ENCODE data around the gene EIF2B2. TPM values are rescaled to one million over a fixed set of nuclear protein-coding genes. Genes with fewer than 3 reads are reported as not detected.
A peak's percentile ranks its signal among the peaks of the same experiment; 100 is the strongest.

Gene EIF2B2
- polyA plus RNA-seq, 1 of the 3 experiments (the other 2 are of a cell fraction) = 125 TPM

DNA sequence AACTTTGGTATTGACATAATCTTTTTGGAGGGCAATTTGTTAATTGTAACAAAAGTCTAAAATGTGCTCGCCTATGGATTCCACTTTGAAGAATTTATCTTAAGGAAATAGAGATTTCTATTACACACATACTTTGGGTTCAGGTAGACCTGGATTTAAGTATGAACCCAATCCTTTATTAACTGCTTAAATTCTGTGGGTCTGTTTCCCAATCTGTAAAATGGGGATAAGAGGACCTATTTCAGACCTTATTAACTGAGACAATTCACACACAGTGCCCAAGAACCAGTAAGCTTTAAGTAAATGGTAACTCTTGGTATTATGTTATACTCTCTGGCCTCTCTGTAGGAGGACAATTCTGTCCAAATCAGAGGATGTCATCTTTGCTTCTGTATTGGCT, 822 bp upstream of the EIF2B2 start:
- Histone ChIP-seq H3K4me2 (peak overlapping the region; percentile 93), H3K9ac (peak overlapping the region; percentile 58; the same call in 1 of the 2 replicates), H3K4me3 (ENCODE audit: low read depth in 2 of 2, low read length in 1 of 2) (peak overlapping the region in 1 of 2 experiments; percentile 96; a peak in 3 of 4 replicates), H3K4me1 (ENCODE audit: control insufficient read depth in 1 of 2, insufficient read depth in 2 of 2, low read depth in 1 of 2, low read length in 1 of 2) (peaks cover 7 to 18% of the 10 kb centered on the region in 2 experiments; a peak in 3 of 4 replicates), H3K36me3 (replicated peaks in 1 of 2; ENCODE audit: control insufficient read depth in 1 of 2, insufficient read depth in 2 of 2, low read length in 1 of 2) (peaks cover 21 to 23% of the 10 kb centered on the region in 2 experiments), H3K27me3 (ENCODE audit: insufficient read depth) (no peaks in the 10 kb centered on the region), H3K27ac (ENCODE audit: low read depth in 2 of 2, low read length in 1 of 2) (peak overlapping the region; percentile 70 to 91), H4K20me1 (ENCODE audit: insufficient read depth) (no peaks in the 10 kb centered on the region), H2AFZ (ENCODE audit: low read depth) (peak overlapping the region; percentile 88), H3F3A (replicated peaks; ENCODE audit: insufficient read depth) (peaks cover 7% of the 10 kb centered on the region), H3K9me3 (no peaks in the 10 kb centered on the region), H3K9me2 (no peaks in the 10 kb centered on the region), H3K79me2 (ENCODE audit: insufficient read depth) (peaks cover 28% of the 10 kb centered on the region)
- ChIA-PET CTCF (interaction anchor here (1.0 to 5.6 kb wide), 7 partner anchors 9 to 97 kb away, joined by 3 to 44 read pairs (median 5); partner anchors contain the start of gene PGF), POLR2A (no interaction called here)
- TF ChIP-seq YY1 (IDR thresholded peaks at IDR 0.05; ENCODE audit: low read depth) (no peak), TEAD4 (IDR thresholded peaks at IDR 0.05; ENCODE audit: borderline replicate concordance, insufficient read depth) (no peak), RAD21 (IDR thresholded peaks at IDR 0.05; ENCODE audit: low read length) (no peak), NRF1 (IDR thresholded peaks at IDR 0.05; ENCODE audit: low read depth, low read length) (no peak), JUND (IDR thresholded peaks at IDR 0.05) (no peak), SMC3 (IDR thresholded peaks at IDR 0.05; ENCODE audit: low read depth, low read length) (no peak), FOSL2 (IDR thresholded peaks at IDR 0.05; ENCODE audit: borderline replicate concordance, low read depth) (no peak), ZBTB33 (IDR thresholded peaks at IDR 0.05; ENCODE audit: borderline replicate concordance, low read depth) (no peak), MXI1 (IDR thresholded peaks at IDR 0.05; ENCODE audit: low read depth, low read length) (no peak), SIN3A (IDR thresholded peaks at IDR 0.05; ENCODE audit: borderline replicate concordance, low read depth, low read length) (no peak), POLR2AphosphoS5 (IDR thresholded peaks at IDR 0.05; ENCODE audit: low read depth, low read length) (no peak), EZH2phosphoT487 (IDR thresholded peaks at IDR 0.05; ENCODE audit: borderline replicate concordance, low read depth) (no peak), ELF1 (IDR thresholded peaks at IDR 0.05) (no peak), NFIC (IDR thresholded peaks at IDR 0.05; ENCODE audit: borderline replicate concordance) (no peak), GATA2 (CRISPR knock-in tag; IDR thresholded peaks at IDR 0.05) (no peak), RCOR1 (IDR thresholded peaks at IDR 0.05; ENCODE audit: low read length) (no peak), FOXM1 (IDR thresholded peaks at IDR 0.05; ENCODE audit: low read depth) (no peak), RXRA (IDR thresholded peaks at IDR 0.05; ENCODE audit: borderline replicate concordance, low read depth) (no peak)
- TF ChIP-seq, protein P1, sequence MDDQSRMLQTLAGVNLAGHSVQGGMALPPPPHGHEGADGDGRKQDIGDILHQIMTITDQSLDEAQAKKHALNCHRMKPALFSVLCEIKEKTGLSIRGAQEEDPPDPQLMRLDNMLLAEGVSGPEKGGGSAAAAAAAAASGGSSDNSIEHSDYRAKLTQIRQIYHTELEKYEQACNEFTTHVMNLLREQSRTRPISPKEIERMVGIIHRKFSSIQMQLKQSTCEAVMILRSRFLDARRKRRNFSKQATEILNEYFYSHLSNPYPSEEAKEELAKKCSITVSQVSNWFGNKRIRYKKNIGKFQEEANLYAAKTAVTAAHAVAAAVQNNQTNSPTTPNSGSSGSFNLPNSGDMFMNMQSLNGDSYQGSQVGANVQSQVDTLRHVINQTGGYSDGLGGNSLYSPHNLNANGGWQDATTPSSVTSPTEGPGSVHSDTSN (IDR thresholded peaks at IDR 0.05) = no peak
- TF ChIP-seq, protein P2, sequence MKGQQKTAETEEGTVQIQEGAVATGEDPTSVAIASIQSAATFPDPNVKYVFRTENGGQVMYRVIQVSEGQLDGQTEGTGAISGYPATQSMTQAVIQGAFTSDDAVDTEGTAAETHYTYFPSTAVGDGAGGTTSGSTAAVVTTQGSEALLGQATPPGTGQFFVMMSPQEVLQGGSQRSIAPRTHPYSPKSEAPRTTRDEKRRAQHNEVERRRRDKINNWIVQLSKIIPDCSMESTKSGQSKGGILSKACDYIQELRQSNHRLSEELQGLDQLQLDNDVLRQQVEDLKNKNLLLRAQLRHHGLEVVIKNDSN (IDR thresholded peaks at IDR 0.05; ENCODE audit: borderline replicate concordance, low read depth) = no peak
- DNase-seq = no peak
- WGBS (ENCODE audit: low lambda C conversion rate) = 100% methylated on average over 1 of the region's 1 CpG

Data from SK-N-SH (cell line).